GM12872 (cell line): ENCODE data around the gene RAB25.

ENCODE experiments used
- TF ChIP-seq, protein P1 (sequence below): IDR thresholded peaks from 3 replicates; pipeline ENCODE4 v1.5.1; 2011; ENCODE audit warnings: low read depth, mild to moderate bottlenecking, low read length, moderate library complexity; ENCODE audit not compliant: insufficient read depth

Gene RAB25

DNA sequence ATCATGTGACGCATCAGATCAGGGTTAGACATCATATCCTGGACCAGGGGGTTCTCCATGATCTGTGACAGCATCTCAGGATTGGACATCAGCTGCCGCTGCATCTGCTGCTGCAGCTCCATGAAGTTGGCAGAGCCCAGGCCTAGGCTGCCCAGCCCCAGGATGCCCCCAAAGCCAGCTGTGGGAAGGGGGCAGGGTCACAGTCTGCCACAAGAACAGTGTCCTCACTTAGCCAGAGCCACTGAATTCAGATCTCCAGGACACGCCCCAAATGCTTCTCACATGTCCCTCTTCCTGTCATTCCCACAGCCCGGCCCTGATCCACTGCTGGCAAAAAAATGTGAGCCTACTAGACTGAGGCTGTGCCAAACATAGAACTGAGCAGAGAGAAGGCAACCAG, 10.6 kb upstream of the RAB25 start:
- TF ChIP-seq, protein P1, sequence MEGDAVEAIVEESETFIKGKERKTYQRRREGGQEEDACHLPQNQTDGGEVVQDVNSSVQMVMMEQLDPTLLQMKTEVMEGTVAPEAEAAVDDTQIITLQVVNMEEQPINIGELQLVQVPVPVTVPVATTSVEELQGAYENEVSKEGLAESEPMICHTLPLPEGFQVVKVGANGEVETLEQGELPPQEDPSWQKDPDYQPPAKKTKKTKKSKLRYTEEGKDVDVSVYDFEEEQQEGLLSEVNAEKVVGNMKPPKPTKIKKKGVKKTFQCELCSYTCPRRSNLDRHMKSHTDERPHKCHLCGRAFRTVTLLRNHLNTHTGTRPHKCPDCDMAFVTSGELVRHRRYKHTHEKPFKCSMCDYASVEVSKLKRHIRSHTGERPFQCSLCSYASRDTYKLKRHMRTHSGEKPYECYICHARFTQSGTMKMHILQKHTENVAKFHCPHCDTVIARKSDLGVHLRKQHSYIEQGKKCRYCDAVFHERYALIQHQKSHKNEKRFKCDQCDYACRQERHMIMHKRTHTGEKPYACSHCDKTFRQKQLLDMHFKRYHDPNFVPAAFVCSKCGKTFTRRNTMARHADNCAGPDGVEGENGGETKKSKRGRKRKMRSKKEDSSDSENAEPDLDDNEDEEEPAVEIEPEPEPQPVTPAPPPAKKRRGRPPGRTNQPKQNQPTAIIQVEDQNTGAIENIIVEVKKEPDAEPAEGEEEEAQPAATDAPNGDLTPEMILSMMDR, result no peak

DNA sequence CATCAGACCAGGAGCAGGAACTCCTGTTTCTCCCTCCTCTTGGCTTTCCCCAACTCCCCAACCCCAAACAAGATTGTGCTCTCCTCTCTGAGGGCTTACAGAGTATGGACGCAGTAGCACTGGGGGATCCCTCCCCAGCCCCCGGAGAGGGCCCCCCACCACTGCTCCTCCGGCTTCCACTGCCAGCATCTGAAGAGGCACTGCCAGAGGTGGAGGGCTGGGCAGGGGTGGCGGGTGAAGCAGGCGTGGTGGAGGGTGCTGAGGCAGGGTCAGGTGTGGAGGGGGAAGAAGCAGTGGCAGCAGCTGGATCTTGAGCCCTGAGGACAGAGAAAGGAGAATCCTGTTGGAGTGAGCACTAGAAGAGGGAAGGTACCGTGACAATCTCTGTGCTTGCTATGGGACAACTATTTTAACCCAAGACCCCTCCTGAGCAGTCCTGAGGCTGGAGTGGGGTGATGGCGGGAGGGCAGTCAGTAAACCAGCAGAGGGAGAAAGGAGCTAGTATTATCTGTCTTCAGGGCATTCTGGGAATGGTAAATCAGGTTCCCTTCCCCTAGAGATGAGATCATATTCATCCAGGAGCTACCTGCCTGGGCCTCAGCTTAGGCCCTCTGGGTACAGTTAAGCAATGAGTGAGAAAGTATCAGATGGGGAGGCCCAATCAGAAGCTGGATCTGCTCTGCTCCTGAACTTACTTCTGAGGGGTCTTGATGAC, 9.8 kb upstream of the RAB25 start:
- TF ChIP-seq, protein P1, result no peak

DNA sequence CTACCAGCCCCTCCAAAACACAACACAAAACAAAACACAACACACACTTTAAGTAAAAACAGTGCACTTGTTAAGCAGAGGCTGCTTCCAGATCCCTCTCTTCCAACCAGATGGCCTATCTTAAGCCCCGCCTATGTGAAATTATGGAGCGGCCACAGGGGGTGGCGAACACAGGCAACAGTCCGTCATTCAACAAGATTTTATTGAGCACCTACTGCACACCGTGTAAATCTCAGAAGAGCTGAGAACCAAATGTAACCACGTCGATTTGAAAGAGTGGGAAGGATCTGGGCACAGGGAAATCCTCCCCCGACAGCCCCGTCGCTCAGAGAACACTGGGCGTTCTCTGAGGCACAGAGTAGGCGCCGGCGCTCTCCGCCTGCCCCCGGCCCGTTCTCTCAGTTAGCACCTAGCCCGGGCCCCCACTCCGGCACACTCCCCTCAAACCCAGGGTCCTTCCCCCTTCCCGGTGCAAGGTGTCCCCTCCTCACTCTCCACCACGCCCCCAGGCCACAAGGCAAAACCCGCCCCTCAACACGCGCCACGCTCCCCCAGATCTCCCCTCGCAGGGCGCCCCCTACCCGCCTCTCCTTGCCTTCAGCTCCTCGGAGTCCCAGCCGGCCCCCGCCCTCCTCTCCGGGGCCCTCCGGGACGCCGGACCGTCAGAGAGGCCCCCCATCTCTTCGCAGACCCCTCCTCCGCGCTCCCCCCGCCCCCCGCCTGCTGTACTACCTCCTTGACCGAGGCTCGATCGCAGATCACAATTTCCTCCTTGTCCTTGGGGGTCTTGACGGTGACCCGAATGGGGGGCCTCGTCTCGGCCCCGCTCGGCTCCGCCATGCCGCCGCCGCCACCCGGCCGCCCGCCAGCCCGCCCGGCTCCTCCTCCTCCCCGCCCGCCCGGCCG, 7.8 kb upstream of the RAB25 start:
- TF ChIP-seq, protein P1, result peak; percentile 53

DNA sequence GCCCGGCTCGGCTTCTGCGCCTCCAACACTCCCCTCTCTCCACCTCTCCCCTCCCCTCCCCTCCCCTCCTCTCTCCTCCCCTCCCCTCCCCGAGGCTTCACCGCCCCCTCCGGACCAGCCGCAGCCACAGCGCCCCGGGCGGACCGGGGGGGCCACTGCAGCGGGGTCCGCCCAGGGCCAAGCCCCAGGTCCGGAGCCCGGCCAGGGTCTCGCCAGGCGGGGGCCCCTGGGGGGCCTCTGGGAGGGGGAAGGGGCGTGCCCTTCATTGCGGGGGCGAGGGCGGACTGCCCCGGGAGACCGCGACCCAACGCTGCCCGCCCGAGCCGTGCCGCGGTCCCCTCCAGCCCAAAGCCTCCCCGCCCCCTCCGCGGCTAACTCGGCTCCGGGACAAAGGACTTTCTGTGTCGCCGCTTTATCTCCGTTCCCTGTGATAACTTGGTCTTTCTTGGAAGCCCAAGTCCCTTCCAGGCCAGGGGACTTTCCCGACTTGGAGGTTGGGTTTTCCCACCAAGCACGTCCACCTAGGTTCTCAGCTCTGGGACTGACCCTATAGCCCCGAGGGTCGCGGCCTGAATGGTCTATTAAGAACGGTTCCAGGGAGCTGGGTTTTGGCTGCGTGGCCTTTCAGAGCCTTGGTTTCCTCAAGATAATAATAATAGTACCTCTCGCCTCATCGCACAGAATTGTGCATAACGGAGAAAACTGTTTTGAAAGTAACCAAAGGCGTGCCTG, 7.0 kb upstream of the RAB25 start, which contains the start of gene UBQLN4:
TSS of gene UBQLN4 (minus strand) at position 31 of the 732 bp plus-strand sequence. CDS start 97 bp downstream, outside the sequence.
- TF ChIP-seq, protein P1, result peak; percentile 59; the same call in 2 of the 3 replicates

DNA sequence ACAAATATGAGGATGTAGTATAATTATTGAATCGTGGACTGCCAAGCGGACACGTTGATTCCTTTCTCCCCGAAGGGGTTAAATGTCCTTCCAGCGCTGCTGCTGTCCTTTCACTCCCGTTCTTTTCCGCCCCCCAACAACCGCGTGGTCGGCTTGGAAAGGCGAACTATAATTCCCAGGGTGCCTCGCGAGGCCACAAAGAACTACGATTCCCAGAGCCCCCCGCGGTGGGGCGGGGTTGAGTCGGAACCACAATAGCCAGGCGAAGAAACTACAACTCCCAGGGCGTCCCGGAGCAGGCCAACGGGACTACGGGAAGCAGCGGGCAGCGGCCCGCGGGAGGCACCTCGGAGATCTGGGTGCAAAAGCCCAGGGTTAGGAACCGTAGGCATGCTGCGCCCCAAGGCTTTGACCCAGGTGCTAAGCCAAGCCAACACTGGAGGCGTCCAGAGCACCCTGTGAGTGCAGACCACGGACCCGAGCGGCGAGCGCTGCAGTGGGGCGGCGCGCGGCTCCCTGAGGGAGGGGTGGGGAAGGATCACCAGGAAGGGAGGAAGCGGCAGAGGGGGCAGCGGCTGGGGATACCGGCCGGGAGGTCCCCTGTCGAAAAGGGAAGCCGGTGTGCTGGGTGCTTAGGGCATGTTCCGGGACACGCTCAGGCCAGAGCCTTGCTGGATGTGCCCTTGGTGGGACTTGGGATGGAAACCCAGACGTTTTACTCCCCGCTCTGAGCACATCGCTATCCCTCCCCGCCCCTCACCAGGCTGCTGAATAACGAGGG, 6.3 kb upstream of the RAB25 start, which contains the start of gene LAMTOR2:
TSS of gene LAMTOR2 (plus strand) at position 283 of the 781 bp plus-strand sequence. CDS start at position 391, 108 bp downstream.
- TF ChIP-seq, protein P1, result no peak

DNA sequence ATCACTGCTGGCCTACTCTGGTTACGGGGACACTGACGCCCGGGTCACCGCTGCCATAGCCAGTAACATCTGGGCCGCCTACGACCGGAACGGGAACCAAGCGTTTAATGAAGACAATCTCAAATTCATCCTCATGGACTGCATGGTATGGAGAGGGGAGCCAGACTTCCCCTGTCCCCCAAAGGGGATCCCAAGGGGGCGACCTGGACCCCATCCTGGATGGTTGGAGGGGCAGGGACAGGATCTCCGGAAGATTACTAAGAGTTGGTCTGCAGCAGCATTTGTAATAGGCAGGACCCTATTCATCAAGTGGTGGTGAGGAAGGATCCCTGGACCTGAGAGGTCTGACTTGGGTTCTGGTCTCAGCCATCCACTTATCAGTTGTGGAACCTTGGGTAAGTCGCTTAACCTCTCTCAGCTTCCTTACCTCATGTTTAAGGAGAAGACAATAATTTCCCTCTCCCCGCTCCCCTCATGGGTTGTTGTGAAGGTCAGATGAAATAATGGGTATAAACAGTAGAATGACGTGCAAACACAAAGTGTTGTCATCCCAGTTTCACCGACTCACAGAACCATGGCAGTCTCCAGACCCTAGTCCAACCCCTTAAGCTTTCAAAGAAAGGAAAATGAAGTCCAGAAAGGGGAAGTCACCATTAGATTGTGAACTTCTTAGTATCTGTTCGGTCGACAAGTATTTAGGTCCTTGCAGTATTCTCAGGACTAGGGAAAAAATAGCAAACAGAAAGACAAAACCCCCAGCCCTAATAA, 5.5 kb upstream of the RAB25 start:
- TF ChIP-seq, protein P1, result no peak
